ENCODE data around the gene HAUS1.
"Not testable (repeated sequence)": the region's sequence is repeated elsewhere in the genome, so short reads cannot be mapped to it uniquely, and the experiment has no call there.

The HAUS1 gene

DNA sequence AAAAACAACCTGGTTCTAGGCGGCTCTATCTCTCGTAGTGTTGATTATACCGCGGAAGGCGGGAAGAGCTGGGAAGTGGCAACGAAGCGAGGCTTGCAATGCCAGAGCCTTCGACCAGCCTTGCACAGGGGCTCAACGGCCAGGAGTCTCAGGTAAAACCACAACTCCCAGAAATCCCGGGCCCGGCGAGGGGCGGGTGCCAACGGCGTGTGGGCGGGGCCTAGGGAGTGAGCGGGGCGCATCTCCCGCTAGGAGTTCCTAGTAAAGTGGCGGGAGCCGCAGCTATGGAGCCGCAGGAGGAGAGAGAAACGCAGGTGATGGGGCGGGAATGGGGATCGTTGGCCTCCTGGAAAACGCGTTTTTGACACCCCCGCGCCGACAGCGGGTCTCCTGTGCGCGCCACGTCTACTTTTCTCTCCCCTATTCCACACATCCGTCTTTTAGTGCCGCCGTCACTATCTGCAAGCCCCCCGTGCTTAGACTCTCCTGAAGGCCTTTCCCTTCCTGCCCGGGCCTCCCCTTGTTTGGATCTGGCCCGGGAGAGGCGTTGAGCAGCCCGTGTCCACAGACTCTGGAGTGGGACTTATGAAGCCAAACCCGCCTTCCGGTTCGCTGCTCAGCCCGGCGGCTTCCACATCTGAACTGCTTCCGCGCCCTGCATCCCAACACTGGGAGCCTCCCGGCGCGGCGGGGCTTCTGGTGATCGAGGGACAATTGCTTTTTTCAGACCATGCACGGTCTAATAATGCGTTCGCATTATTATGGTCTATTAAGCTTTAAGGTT lies at the start of gene HAUS1:
HAUS1 (plus strand) TSS at position 258 of the 784 bp plus-strand sequence; CDS start at position 285, 27 bp downstream.
- DNase-seq, result peak; percentile 91

DNA sequence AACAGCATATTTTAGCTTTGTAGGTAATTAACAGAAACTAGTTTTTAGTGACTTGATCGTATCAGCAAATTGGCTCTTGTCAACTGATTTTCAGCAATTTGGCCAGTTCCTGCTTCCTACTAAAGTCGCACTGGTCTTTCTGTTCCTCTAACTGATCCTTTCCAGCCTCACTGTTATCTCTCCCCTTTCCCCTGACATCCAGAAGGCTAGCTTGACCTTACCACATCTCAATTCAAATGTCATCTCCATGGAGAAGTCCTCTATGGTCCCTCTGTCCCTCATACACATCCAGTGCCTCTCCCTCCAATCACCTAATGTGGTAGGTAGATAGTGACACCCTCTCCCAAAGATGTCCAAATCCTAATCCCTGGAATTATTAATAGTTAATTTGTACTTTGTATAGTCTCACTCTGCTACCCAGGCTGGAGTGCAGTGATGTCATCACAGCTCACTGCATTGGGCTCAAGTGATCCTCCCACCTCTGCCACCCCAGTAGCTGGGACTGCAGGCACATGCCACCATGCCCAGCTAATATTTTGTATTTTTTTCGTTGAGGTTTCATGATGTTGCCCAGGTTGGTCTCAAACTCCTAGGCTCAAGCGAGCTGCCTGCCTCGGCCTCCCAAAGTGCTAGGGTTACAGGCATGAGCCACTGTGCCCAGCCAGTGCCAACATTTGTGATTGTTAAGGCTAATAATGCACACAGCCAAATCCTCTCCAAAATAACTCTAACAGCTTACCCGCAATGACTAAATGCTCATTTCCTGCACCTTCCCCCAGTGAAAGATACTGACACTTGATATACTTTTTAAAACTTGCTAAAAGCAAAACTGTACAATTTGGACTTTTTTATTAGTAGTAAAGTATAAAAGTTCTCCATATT lies 49.0 kb upstream of the HAUS1 start:
- peak; percentile 68 for DNase-seq

- peak; percentile 16 for DNase-seq
Measured at GRCh38 chr18:46055838-46056230, 48.4 kb upstream of the HAUS1 start.

DNA sequence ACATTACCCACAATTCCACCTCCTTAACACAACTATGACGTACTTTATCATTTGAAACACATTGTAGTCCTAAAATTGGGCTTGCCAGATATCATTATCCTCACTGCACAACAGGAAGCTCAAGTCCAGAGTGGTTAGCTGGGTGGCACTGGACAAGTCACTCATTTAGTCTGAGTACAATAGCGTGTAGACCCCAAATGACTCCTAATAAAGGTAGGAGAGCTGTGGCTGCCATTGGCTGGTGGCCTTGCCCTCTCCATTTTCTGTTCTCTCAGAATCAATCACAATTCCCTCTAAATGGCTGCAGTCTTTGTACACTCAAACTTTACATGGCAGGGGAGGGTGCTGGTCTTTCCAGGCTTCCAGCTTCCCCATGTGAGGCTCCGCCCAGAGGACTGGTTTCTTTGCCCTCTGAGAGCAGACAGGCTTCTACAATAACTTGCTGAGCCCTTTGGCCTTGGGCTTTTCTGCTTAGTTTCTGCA lies 43.8 kb upstream of the HAUS1 start:
- no peak for DNase-seq

DNA sequence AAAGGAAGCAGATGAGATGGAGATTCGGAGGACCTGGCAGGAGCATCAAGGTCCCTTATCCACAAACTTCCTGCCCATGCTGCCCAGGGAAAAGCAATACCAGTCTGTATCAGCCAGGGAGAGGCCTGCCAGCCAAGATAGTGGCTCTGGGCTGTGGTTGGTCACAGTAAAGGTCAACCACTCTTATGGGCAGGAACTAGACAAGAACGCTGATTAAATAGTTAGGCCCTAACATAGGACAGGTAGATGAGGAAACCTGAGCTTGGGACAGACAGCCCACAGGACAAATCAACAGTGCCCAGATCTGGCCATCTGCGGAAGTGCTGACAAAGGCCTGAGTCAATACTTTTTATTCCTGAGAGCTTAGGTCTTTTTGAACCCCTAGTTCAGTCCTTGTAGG lies 42.8 kb upstream of the HAUS1 start:
- DNase-seq, result no peak

DNA sequence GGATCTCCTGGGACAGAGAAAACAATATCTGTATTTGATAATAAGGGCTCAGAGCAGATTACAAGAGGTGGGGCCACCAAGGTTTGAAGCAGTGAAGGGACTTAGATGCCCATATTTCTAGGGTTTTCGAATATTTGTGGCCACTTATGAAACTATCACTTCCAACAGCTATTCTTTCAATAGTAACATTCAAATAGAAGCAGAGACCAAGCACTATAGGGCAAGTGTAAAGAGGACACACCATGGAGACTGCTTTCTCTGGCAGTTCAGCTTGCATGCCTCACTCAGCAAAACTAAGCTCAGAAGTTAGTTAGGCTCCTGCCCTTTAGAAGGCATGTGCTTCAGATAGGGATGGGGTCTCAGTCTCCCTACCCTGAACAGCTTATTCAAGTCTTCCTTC lies 42.4 kb upstream of the HAUS1 start:
- DNase-seq, result no peak

DNA sequence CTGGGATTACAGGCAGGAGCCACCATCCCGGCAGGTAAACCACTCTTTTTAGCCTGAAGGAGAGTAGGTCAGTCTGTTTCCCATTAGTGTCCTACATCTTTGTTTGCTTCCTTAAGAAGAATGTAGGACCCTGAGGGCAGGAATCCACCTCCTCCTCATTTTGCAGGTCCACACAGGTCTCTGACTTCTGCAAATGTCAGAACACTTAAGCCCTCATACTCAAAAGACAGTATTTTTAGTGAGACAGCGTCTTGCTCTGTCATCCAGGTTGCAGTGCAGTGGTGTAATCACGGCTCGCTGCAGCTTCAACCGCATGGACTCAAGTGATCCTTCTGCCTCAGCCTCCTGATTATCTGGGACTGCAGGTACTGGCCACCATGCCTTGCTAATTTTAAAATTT lies 41.4 kb upstream of the HAUS1 start:
- DNase-seq, result no peak

- DNase-seq, result no peak
Measured at GRCh38 chr18:46067438-46068007, 36.7 kb upstream of the HAUS1 start.

GRCh38 chr18:46068763-46069162 lies 35.4 kb upstream of the HAUS1 start:
- no peak for DNase-seq

DNA sequence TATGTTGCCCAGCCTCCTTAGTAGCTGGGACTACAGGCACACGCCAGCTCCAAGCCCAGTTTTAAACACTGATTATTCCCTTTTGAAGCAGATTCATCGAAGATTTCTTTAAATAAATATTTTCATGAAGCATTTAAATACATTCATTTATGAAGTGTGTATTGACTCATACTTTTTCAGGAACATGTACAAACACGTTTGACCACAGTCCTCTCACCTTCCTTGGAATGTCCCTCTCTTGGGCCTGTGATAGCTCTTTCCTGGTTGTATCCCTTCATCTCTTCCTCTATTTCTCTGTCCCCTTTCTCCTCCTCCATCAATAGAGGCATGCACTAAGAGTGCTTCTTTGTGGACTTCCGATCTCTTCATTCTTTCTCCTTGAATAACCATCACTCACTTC lies 34.7 kb upstream of the HAUS1 start:
- peak; percentile 28 for DNase-seq

DNA sequence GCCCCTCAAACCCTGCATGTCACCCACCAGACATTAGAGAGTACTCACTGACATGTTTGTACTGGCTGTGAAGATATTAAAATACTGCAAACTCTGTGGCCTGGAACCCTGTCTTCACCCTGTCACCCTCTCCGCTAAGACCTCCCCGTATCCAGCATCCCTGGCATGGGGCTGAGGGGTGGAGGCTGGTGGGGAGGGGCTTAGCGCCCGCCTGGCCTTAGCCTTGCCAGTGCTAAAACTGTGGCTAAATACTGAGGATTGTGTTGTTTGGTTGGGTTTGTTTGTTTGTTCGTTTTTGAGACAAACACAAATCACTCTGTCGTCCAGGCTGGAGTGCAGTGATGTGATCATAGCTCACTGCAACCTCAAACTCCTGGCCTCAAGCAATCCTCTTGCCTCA lies 34.0 kb upstream of the HAUS1 start:
- DNase-seq, result no peak

- DNase-seq, result no peak
Measured at GRCh38 chr18:46070815-46071652, 33.2 kb upstream of the HAUS1 start.

- peak; percentile 61 for DNase-seq
Measured at GRCh38 chr18:46071653-46072375, 32.4 kb upstream of the HAUS1 start, which contains the start of gene PSTPIP2. TSS of gene PSTPIP2 (minus strand) at chr18:46072260. CDS start at chr18:46072188, 72 bp downstream.

DNA sequence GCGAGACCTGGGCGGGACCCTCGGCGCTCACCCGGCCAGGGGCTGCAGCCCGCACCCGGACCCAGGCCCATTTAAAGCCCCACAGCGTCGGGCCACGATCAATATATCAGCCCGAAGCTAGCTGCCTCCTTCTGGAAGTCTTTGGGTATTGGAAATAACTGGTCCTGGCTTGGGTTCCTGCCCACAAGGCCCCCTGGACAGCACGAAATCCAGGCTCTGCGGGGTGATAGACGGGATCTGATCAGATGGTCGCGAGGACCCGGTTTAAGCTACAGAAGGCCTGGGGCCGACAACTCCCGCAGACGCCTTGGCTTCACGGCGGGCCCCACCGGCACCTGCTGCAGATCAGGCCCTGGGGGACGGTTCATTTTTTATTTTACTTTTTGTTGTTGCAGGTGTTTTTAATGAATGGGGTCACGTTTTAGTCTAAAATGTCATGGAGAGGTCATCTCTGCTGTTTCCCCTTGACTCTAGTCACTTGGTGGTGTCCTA lies 31.8 kb upstream of the HAUS1 start:
- no peak for DNase-seq

GRCh38 chr18:46072959-46073358 lies 31.2 kb upstream of the HAUS1 start:
- DNase-seq, result no peak

DNA sequence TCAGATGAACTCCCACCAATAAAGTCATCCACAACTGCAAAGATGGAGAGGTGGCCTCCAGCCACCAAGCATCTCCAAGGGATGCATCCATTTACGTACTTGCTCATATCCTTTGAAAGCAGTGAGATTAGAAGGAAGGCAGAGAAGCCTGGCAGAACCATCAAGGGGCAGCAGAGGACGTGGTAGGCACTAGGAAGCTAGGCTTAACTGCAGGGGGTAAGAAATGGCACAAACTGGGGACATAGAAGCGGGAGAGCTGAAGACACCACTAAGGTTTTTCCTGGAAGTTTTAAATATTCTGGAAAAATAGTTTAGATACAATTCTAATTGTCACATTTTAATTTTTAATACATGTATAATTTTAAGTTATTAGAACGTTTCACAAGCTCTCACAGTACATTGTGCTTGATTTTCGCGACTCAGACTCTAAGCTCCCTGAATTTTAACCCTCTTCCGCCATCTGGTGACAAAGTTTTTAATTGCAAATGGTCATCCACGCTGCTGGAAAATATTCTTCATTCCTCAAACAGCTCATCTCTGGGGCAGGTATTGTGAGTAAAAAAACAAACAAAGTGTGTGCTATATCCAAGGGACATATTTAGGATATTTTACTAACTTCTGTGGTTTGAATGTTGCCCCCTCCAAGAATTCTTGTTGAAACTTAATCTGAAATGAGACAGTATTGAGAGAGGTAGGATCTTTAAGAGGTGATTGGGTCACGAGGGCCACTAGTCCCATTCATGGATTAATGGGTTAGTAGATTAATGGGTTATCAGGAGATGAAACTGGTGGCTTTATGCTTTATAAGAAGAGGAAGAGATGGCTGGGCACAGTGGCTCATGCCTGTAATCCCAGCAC lies 30.5 kb upstream of the HAUS1 start:
- peak; percentile 76 for DNase-seq

DNA sequence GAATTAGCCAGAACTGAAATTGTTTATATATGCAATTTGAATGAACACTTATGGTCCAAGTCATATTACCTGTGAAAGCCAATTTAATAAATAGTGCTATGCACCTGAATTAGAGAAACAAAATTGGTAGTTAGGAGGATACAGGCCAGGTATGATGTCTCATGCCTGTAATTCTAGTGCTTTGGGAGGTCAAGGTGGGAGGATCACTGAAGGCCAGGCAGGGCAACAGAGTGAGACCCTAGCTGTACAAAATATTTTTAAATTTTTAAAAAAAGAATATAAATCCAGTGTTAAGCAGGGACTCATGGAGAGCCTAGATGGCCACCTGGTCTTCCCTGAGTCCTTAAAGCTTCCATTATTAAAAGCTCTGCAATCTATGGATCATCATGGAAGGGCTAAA lies 24.8 kb upstream of the HAUS1 start:
- DNase-seq, result no peak

GRCh38 chr18:46080156-46080555 lies 24.0 kb upstream of the HAUS1 start:
- DNase-seq, result no peak

DNA sequence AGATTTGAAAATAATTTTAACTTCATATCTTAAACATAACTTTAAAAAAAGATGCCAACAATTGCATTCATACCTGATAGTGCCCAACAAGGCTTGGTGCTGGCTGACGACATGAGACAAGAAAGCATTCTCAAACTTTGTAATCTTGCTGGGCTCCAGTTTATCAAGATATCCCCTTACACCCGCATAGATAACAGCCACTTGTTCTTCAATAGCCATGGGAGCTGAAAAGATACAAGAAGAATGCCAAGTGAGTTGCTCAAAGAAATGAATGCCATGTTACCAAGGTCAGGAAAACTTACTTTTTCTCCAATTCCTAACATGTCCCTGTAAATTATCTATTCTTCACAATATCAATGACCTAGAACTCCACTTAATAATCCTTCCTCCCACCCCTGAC lies 19.8 kb upstream of the HAUS1 start:
- DNase-seq, result no peak

DNA sequence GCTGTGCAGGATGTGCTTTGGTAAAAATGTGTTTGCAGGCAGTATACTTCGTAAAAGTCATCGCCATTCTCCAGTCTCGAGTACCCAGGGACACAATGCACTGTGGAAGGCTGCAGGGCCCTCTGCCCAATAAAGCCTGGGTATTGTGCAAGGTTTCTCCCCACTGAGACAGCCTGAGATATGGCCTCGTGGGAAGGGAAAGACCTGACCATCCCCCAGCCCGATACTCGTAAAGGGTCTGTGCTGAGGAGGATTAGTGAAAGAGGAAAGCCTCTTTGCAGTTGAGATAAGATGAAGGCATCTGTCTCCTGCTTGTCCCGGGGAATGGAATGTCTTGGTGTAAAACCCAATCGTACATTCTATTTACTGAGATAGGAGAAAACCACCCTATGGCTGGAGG lies 15.7 kb upstream of the HAUS1 start:
- not testable (repeated sequence) for DNase-seq

DNA sequence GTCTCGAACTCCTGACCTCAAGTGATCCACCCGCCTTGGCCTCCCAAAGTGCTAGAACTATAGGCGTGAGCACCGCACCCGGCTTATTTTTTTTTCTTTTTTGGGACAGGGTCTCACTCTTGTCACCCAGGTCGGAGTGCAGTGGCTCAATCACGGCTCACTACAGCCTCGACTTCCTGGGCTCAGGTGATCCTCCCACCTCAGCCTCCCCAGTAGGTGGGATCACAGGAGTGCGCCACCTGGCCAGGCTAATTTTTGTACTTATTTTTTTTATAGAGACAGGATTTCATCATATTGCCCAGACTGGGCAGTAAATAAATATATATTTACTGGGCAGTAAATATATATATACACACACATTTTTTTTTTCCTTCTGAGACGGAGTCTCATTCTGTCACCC lies 8.7 kb upstream of the HAUS1 start:
- DNase-seq, result no peak
